ENCODE measurements around the gene MORF4L2.
A peak's percentile ranks its signal among the peaks of the same experiment; 100 is the strongest.

Gene MORF4L2

DNA sequence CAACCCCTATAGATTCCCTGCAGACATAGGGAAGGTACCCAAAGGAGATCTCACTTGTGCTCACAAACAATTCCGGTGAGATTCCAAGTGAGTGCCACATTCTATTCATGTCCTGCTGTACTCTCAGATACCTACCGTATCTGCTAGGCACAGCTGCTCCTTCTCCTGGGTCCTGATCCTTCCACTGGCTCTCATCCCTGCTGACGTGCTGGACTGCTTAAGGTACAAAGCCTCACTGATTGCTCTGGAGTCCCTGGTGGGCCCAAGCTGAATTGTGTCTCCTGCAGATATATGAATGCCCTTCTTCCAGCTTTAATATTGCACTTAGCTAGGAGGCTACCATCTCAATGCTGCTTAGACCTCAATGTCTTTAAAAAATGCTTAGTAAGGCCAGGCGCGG, 55.4 kb downstream of the MORF4L2 start:
- DNase-seq, result no peak

DNA sequence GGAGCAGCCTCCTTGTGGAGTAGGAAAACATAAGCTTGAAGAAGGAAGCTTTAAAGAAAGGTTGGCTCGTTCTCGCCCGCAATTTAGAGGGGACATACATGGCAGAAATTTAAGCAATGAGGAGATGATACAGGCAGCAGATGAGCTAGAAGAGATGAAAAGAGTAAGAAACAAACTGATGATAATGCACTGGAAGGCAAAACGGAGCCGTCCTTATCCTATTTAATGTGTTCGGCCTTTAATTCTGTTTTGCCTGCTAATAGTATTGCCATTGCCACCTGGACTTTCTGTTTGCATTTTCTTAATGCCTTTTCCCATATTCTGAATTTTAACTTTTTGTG, 56.4 kb downstream of the MORF4L2 start:
- no peak for DNase-seq

DNA sequence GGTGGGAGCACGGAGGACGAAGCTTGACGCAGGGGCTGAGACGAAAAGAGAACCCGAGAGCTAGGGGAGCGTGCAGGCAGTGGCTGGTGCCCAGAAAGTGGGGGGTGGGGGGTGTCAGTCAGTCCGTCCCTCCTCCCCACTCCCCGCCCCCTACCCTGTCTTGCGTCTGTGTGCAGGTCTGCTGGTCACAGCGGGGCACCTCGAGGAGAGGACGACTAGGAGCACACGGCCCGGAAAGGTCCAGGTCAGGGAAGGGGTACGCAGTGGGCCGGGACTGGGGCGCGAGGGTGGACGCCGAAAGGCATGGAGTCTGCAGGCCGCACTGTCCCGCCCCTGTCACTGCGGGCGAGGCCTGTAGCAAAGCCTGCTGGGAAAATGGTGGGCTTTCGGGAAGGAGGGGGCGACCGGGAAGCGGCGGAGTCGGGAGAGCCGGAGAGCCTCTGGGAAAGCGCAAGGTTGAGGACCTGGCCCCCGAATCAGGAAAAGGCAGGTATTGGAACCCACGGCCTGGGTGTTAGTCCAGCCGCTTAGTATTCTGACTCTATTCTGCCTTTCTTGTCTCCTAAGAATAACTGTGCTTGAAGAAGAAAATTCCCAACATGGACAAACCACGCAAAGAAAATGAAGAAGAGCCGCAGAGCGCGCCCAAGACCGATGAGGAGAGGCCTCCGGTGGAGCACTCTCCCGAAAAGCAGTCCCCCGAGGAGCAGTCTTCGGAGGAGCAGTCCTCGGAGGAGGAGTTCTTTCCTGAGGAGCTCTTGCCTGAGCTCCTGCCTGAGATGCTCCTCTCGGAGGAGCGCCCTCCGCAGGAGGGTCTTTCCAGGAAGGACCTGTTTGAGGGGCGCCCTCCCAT, 57.0 kb downstream of the MORF4L2 start:
- DNase-seq, result peak; percentile 66

DNA sequence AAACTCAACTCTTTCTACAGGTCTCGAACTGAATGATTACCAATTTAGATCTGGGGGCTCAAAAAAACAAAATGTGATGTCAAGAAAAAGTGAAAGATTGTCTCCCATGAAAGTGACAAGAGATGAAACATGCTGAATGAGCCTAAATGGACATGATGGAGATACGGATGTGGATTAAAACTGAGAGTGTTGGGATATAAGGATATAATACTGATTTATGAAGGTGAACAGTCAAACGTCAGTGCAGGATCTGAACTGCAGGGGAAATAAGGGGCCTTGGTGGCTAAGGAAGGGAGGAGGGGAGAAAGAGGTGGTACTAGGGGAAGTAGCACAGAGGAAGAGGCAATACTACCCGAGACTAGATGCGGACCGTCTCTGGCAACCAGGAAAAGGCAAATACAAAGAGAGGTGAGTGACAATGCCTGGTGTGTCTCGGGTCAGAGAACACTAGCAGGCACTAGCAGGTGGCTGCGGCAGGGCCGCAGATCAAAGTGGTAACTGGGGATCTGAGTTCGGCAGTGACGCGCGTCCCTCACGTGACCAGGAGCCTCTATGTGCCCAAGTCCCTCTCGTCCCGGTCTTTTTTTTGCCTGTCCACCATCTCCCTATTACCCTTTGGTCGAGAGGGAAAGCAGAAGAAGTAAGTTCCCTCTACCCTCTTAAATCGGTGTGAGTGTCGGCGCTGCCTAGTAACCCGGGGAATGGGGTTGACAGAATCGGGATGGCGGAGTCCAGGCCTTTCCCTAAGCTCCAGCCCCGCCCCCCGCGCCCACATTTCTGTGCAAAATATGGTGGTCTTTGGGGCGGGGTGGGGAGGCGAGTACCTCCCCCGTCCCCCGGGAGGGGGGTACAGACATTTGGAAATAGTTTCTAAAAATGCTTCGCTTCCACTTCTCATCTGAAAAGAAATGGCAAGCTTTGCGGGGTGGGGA, 57.8 kb downstream of the MORF4L2 start, which contains the start of gene TCEAL1:
Gene TCEAL1, plus strand, starts transcription at position 590 of the 932 bp plus-strand sequence. CDS start 942 bp downstream, outside the sequence.
- DNase-seq, result peak; percentile 63

DNA sequence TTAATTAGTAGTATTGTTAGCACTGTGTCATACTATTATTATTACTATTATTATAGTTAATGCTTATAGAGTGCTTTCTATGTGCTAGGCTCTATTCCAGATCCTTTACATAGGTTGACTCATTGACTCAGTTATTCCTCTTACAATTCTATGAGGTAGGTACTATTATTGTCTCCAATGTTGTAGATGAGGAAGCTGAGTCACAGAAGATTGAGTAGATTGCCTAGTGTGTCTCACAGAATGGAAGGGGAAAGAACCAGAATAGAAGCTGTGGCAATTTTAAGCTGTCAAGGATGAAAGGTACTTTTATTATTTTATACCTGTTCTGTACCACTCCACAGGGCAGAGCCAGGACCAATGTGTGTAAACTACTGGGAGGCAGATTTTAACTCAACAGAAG, 59.6 kb downstream of the MORF4L2 start:
- no peak for DNase-seq

Measured in NCI-H2171 treated with DMSO at 0.1 percent for 48 hours (cell line).